SU-DHL-6 (cell line): ENCODE results near the gene RAB3GAP1.

Source experiments
- EZH2phosphoT487 ChIP-seq: fragments of 200-600 bp; sonication (generic), shearing (Covaris generic); conservative IDR thresholded peaks from 2 replicates; pipeline ENCODE4 v1.6.1; 2018; ENCODE audit warnings: mild to moderate bottlenecking, antibody characterized with exemption, low read length, moderate library complexity, mixed read lengths
- TF ChIP-seq, protein P1 (sequence below): fragments of 200-600 bp; sonication (generic); IDR thresholded peaks from one replicate; pipeline ENCODE4 v1.5.1; 2017; ENCODE audit warnings: antibody characterized with exemption, mild to moderate bottlenecking, low read length, moderate library complexity; ENCODE audit not compliant: insufficient read depth, poor library complexity, severe bottlenecking

GRCh38 chr2:135074216-135074615, 22.1 kb downstream of the RAB3GAP1 start:
- TF ChIP-seq, protein P1, sequence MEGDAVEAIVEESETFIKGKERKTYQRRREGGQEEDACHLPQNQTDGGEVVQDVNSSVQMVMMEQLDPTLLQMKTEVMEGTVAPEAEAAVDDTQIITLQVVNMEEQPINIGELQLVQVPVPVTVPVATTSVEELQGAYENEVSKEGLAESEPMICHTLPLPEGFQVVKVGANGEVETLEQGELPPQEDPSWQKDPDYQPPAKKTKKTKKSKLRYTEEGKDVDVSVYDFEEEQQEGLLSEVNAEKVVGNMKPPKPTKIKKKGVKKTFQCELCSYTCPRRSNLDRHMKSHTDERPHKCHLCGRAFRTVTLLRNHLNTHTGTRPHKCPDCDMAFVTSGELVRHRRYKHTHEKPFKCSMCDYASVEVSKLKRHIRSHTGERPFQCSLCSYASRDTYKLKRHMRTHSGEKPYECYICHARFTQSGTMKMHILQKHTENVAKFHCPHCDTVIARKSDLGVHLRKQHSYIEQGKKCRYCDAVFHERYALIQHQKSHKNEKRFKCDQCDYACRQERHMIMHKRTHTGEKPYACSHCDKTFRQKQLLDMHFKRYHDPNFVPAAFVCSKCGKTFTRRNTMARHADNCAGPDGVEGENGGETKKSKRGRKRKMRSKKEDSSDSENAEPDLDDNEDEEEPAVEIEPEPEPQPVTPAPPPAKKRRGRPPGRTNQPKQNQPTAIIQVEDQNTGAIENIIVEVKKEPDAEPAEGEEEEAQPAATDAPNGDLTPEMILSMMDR: no peak
- no peak for TF ChIP-seq EZH2phosphoT487
